HepG2 (cell line): ENCODE data around the gene CYB5D1. TPM values are rescaled to one million over a fixed set of nuclear protein-coding genes. Genes with fewer than 3 reads are reported as not detected.

Source experiments
- BCL3 ChIP-seq: sonication (generic); formaldehyde crosslinking; IDR thresholded peaks from 2 replicates; pipeline ENCODE4 v1.5.1; 2020; ENCODE audit warnings: mild to moderate bottlenecking, missing genetic modification reagents, moderate library complexity
- DRAP1 ChIP-seq: IDR thresholded peaks from 2 replicates; pipeline ENCODE4 v1.6.1; 2016; ENCODE audit warnings: missing genetic modification reagents, missing compliant biosample characterization
- FOXA3 ChIP-seq: IDR thresholded peaks from 2 replicates; pipeline ENCODE4 v1.6.1; 2016; ENCODE audit warnings: missing genetic modification reagents, missing compliant biosample characterization
- HNRNPLL ChIP-seq: fragments of 200-400 bp; formaldehyde crosslinking; IDR thresholded peaks from 2 replicates; pipeline ENCODE4 v1.6.1; 2017; ENCODE audit warnings: mild to moderate bottlenecking, low read depth, low read length; ENCODE audit not compliant: poor library complexity, severe bottlenecking
- MATR3 ChIP-seq: sonication (generic); formaldehyde crosslinking; IDR thresholded peaks from 2 replicates; pipeline ENCODE4 v1.4.0; 2020; ENCODE audit warnings: missing genetic modification reagents
- NFIB ChIP-seq: sonication (generic); formaldehyde crosslinking; IDR thresholded peaks from 2 replicates; pipeline ENCODE4 v1.9.0; 2021; ENCODE audit warnings: missing genetic modification reagents, mild to moderate bottlenecking, borderline replicate concordance
- NFKBIZ ChIP-seq: IDR thresholded peaks from 2 replicates; pipeline ENCODE4 v1.6.1; 2018; ENCODE audit warnings: missing genetic modification reagents, missing compliant biosample characterization
- PITX1 ChIP-seq: sonication (generic); formaldehyde crosslinking; IDR thresholded peaks from 2 replicates; pipeline ENCODE4 v1.5.1; 2020; ENCODE audit warnings: mild to moderate bottlenecking, missing genetic modification reagents
- REXO4 ChIP-seq: sonication (generic); formaldehyde crosslinking; IDR thresholded peaks from 2 replicates; pipeline ENCODE4 v1.8.0; 2022; ENCODE audit warnings: missing genetic modification reagents, mild to moderate bottlenecking, borderline replicate concordance
- RNF219 ChIP-seq: sonication (generic); formaldehyde crosslinking; IDR thresholded peaks from 2 replicates; pipeline ENCODE4 v1.5.0; 2020; ENCODE audit warnings: mild to moderate bottlenecking, missing genetic modification reagents
- SCMH1 ChIP-seq: sonication (generic); formaldehyde crosslinking; IDR thresholded peaks from 2 replicates; pipeline ENCODE4 v1.9.0; 2021; ENCODE audit warnings: missing genetic modification reagents, mild to moderate bottlenecking, borderline replicate concordance
- TRIM22 ChIP-seq: fragments of 450-650 bp; IDR thresholded peaks from 2 replicates; pipeline ENCODE4 v1.6.1; 2017
- TRIM24 ChIP-seq: sonication (generic); formaldehyde crosslinking; IDR thresholded peaks from 2 replicates; pipeline ENCODE4 v1.8.0; 2022; ENCODE audit warnings: mild to moderate bottlenecking, missing genetic modification reagents
- ZNF225 ChIP-seq: sonication (generic); formaldehyde crosslinking; IDR thresholded peaks from 2 replicates; pipeline ENCODE4 v1.4.0; 2020; ENCODE audit warnings: mild to moderate bottlenecking, missing genetic modification reagents
- ZNF263 ChIP-seq: sonication (generic); formaldehyde crosslinking; IDR thresholded peaks from 2 replicates; pipeline ENCODE4 v1.4.0; 2020; ENCODE audit warnings: missing genetic modification reagents
- ZNF292 ChIP-seq: sonication (generic); formaldehyde crosslinking; IDR thresholded peaks from 2 replicates; pipeline ENCODE4 v1.8.1; 2022; ENCODE audit warnings: mild to moderate bottlenecking, low read depth, missing genetic modification reagents, borderline replicate concordance
- ZNF317 ChIP-seq: sonication (generic); formaldehyde crosslinking; IDR thresholded peaks from 2 replicates; pipeline ENCODE4 v1.5.0; 2020; ENCODE audit warnings: mild to moderate bottlenecking, missing genetic modification reagents
- ZNF337 ChIP-seq: sonication (generic); formaldehyde crosslinking; IDR thresholded peaks from 2 replicates; pipeline ENCODE4 v1.5.1; 2020; ENCODE audit warnings: missing genetic modification reagents, low read depth, mild to moderate bottlenecking, borderline replicate concordance
- ZNF512 ChIP-seq: sonication (generic); formaldehyde crosslinking; IDR thresholded peaks from 2 replicates; pipeline ENCODE4 v1.4.0; 2020; ENCODE audit warnings: mild to moderate bottlenecking, missing genetic modification reagents
- ZNF607 ChIP-seq: sonication (generic); formaldehyde crosslinking; IDR thresholded peaks from 2 replicates; pipeline ENCODE4 v1.5.1; 2020; ENCODE audit warnings: missing genetic modification reagents, mild to moderate bottlenecking, borderline replicate concordance
- ZNF776 ChIP-seq: sonication (generic); formaldehyde crosslinking; IDR thresholded peaks from 2 replicates; pipeline ENCODE4 v1.4.0; 2020; ENCODE audit warnings: mild to moderate bottlenecking, missing genetic modification reagents
- ZNF788 ChIP-seq: sonication (generic); formaldehyde crosslinking; IDR thresholded peaks from 2 replicates; pipeline ENCODE4 v1.5.0; 2020; ENCODE audit warnings: mild to moderate bottlenecking, missing genetic modification reagents, borderline replicate concordance
- ZSCAN31 ChIP-seq: sonication (generic); formaldehyde crosslinking; IDR thresholded peaks from 2 replicates; pipeline ENCODE4 v1.5.0; 2020; ENCODE audit warnings: low read depth, mild to moderate bottlenecking, missing genetic modification reagents
- polyA plus RNA-seq, 8 experiments: library from polyadenylated mRNA; depleted of rRNA in 3 of 8; stranded (reverse) in 7 of 8; unstranded in 1 of 8; fragments of >200 nt; fragmentation: Illumina TruSeq in 4 of 8; extraction: Trizol in 4 of 8; gene quantifications; 2 replicates each; pipeline versions ENCODE4 v1.2.1 to v1.2.3, GENCODE V29; 2011 to 2016; ENCODE audit warnings: low read depth in 4 of 8, missing spikeins in 1 of 8, mixed read lengths in 1 of 8; ENCODE audit not compliant: insufficient read depth in 1 of 8
- total RNA-seq, 5 experiments: library from RNA; depleted of rRNA; stranded (reverse); fragments of >200 nt; fragmentation: Illumina TruSeq; extraction: Trizol; gene quantifications; 2 replicates each; pipeline ENCODE4 v1.2.3, GENCODE V29; 2016; ENCODE audit warnings: low read depth in 1 of 5

The CYB5D1 gene
- total and polyA plus RNA-seq, 2 of the 13 experiments (the other 11 are each of a cell fraction or from before 2014, with no cell fraction given) = 8.9 to 17.0 TPM

GRCh38 chr17:7857713-7858521 is at the start of gene CYB5D1 (continued):
- TF ChIP-seq PITX1 (CRISPR knock-in tag) = no peak
- TF ChIP-seq ZNF512 (CRISPR knock-in tag) = no peak
- no peak for TF ChIP-seq HNRNPLL
- 0 out of 2 replicates have a peak, but pooled peaks have one; percentile 28 for TF ChIP-seq NFIB
- peak; percentile 22 for TF ChIP-seq ZSCAN31 (CRISPR knock-in tag)
- no peak for TF ChIP-seq ZNF317 (CRISPR knock-in tag)
- no peak for TF ChIP-seq RNF219 (CRISPR knock-in tag)
- TF ChIP-seq SCMH1 (CRISPR knock-in tag) = no peak
- no peak for TF ChIP-seq REXO4 (CRISPR knock-in tag)
- TF ChIP-seq DRAP1 = peak; percentile 55
- TF ChIP-seq TRIM22 = no peak
- no peak for TF ChIP-seq ZNF776 (CRISPR knock-in tag)
- TF ChIP-seq ZNF292 (CRISPR knock-in tag) = 0 out of 2 replicates have a peak, but pooled peaks have one; percentile 23
- TF ChIP-seq NFKBIZ (CRISPR knock-in tag) = 0 out of 2 replicates have a peak, but pooled peaks have one; percentile 40
- TF ChIP-seq ZNF788 (CRISPR knock-in tag) = peak; percentile 60; the same call in 1 of the 2 replicates
- TF ChIP-seq ZNF225 (CRISPR knock-in tag) = no peak
- TF ChIP-seq TRIM24 (CRISPR knock-in tag) = no peak
- TF ChIP-seq ZNF337 (CRISPR knock-in tag) = no peak
- TF ChIP-seq BCL3 (CRISPR knock-in tag) = no peak
- no peak for TF ChIP-seq ZNF607
- TF ChIP-seq ZNF263 (CRISPR knock-in tag) = no peak
- no peak for TF ChIP-seq MATR3 (CRISPR knock-in tag)
- peak; percentile 31; the same call in 1 of the 2 replicates for TF ChIP-seq FOXA3 (CRISPR knock-in tag)
